GM12865 (cell line): Measurements from ENCODE around the gene FOXA2.
"Not testable (repeated sequence)": the region's sequence is repeated elsewhere in the genome, so short reads cannot be mapped to it uniquely, and the experiment has no call there.

Source experiments
- DNase-seq: peaks from one replicate; pipeline ENCODE4 v3.0.0; 2010; ENCODE audit warnings: low read depth
- H3K4me3 ChIP-seq: 2 replicates; pipeline ENCODE4 v1.5.1; 2011; ENCODE audit warnings: mild to moderate bottlenecking, low read depth, low read length, control low read depth
- CTCF ChIP-seq: IDR thresholded peaks from 2 replicates; pipeline ENCODE4 v1.5.1; 2011; ENCODE audit warnings: low read length, control low read depth, low read depth, inconsistent platforms; ENCODE audit not compliant: insufficient read depth; ENCODE audit errors: missing control alignments

The FOXA2 gene

DNA sequence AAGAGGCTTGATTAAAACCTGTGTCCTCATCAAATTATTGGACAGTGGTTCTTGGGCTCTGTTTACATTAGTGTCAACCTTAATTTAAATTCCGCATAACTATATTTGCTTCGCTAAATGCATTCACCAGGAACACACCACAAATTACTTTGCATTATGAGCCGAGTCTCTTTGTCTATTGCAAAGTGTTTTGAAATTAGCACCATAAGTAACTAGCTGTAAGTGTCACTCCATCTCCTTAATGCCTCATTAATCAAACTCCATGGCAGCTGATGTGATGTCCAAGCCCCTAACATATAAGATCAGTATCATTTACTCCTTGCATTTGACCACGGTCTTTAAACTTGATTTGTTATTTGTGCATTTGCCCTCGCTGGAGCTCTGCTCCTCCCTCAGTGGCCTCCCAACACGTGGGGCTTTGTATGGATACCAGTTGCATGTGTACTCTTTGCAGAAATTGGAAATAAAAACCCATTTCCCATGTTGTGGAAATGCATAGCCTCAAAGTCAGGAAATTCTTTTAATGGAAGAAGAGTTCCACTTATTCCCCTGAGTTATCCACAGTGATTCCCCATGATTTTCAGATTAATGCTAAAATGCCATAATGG lies 24.6 kb downstream of the FOXA2 start:
- no peak for TF ChIP-seq CTCF
- no peak overlapping the region for H3K4me3 ChIP-seq
- no peak for DNase-seq

DNA sequence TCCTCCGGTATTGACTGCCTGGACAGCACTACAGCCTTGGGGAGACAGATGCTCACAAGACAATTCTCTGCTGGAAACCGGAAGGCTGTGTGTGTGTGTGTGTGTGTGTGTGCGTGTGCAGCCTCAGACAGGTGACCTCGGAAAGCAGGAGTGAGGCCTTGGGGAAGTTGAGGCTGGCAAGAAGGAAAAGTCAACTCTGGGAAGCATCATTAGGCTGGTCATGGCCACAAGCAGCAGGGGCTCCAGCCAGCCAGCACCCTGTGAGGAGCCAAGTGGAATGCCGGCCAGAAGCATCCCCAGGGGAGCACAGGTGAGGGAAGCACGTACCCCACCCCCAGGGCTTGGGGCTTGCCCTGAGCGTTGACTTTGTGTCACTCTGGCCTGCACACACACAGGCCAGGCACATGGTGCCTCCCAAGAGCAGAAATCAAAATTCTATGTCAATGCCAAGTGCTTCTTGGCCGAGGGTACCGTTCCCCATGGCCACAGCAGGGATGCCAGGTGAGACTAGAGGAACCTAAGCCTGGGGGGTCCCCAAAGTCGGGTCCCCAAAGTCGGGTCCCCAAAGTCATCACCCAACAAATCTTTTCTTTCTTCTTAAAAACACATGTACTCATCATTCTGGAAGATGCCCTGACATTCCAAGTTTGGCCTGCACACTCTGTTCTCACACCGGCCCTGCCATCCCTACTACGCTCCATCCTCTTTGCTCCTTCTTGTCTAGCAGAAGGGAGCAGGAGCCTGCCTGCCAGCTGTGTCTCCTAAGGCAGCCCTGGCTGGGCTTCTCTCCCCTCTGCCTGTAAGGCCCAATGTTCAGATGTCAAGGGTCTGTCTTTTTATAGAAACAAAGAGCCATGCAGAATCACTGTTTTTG lies 26.7 kb downstream of the FOXA2 start:
- H3K4me3 ChIP-seq: no peak overlapping the region
- no peak for TF ChIP-seq CTCF
- DNase-seq: no peak

- DNase-seq: no peak
- H3K4me3 ChIP-seq: no peak overlapping the region
- no peak for TF ChIP-seq CTCF
These were observed 27.8 kb downstream of the FOXA2 start for GRCh38 chr20:22556565-22557056.

DNA sequence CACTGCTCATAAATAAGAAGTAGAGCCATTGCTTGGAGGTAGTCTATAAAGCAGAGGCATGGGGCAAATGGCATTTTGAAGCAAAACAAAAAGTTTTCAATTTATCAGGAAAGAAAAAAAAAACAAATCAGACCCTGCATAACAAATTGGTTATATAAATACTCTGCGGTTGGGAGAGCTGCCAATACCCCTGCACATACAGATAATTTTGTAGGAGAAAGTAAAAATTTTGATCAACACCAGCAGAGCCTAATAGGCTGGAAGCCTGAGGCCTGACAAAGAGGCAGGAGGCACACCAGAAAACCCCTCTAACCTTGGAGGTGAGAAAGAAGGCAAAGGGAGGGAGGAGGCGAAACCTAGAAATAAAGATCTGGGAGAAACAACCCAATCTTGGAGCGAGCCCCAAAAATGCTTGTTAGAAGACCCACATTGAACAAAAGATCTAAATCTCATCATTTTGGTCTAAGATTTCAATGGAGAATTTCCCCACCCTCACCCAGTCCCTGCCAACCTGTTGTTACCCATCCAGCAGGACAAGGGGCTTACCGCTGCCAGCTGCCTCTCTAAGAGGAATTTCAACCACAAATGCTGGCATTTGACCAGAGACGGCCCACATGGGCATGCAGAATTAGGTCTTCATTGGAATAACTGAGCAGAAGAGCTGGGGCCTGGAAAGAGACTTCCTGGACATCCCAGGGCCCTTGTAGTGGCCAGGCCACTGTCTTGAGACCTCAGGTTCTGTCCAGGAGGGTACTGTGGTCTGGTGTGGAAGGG lies 28.4 kb downstream of the FOXA2 start:
- H3K4me3 ChIP-seq: no peak overlapping the region
- TF ChIP-seq CTCF: no peak
- no peak for DNase-seq

GRCh38 chr20:22554391-22554790 lies 30.0 kb downstream of the FOXA2 start:
- DNase-seq: no peak
- no peak for TF ChIP-seq CTCF
- H3K4me3 ChIP-seq: no peak overlapping the region

- DNase-seq, H3K4me3 ChIP-seq: not testable (repeated sequence)
These were observed 33.9 kb downstream of the FOXA2 start for GRCh38 chr20:22550514-22550913.

DNA sequence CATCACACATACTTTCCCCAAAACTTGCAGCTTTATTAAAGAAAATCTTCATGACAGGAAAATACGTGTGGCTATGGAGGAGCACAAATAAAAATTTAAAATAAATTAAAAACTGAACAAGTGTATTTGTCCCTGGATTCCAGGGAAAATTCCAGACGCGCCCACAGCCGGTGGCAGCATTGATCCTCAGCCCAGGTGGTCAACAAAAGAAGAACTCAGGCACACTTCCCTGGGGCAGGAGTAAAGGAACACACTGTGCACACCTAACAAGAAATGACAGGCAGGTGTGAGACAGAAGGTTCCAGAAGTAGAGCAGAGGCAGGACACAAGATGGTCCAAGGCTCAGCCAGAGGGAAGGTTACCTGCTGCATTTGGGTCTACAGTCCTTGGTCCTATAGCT lies 36.3 kb downstream of the FOXA2 start:
- H3K4me3 ChIP-seq: no peak overlapping the region; the same call in 1 of the 2 replicates
- DNase-seq: no peak
- TF ChIP-seq CTCF: no peak
